Esophagus (tissue), 2 donors: Measurements from ENCODE around the gene PDE3B. TPM values are rescaled to one million over a fixed set of nuclear protein-coding genes. Genes with fewer than 3 reads are reported as not detected.

Experiments
- H3K27ac ChIP-seq, 2 donors: one replicate each; pipeline ENCODE4 v1.5.1; 2013; ENCODE audit warnings: low read depth in 2 of 2, mild to moderate bottlenecking in 2 of 2, inconsistent platforms in 1 of 2, low read length in 1 of 2, moderate library complexity in 1 of 2
- H3K27me3 ChIP-seq, 2 donors: one replicate each; pipeline ENCODE4 v1.6.1; 2013; ENCODE audit warnings: low read length in 2 of 2, control low read depth in 1 of 2, mild to moderate bottlenecking in 1 of 2; ENCODE audit not compliant: insufficient read depth in 2 of 2, control insufficient read depth in 1 of 2
- H3K36me3 ChIP-seq, 2 donors: one replicate each; pipeline ENCODE4 v1.6.1; 2013; ENCODE audit warnings: low read length in 1 of 2; ENCODE audit not compliant: control insufficient read depth in 2 of 2, insufficient read depth in 2 of 2
- H3K4me1 ChIP-seq, 2 donors: one replicate each; pipeline ENCODE4 v1.6.1; 2013; ENCODE audit warnings: low read length in 1 of 2; ENCODE audit not compliant: control insufficient read depth in 2 of 2, insufficient read depth in 2 of 2
- H3K4me3 ChIP-seq, 2 donors: one replicate each; pipeline ENCODE4 v1.5.1; 2013; ENCODE audit warnings: low read length in 2 of 2, mild to moderate bottlenecking in 2 of 2, low read depth in 1 of 2, moderate library complexity in 1 of 2
- H3K9me3 ChIP-seq, 2 donors: one replicate each; pipeline ENCODE4 v1.6.1; 2013; ENCODE audit warnings: mild to moderate bottlenecking in 2 of 2, low read depth in 1 of 2, low read length in 1 of 2, moderate library complexity in 1 of 2; ENCODE audit not compliant: control insufficient read depth in 2 of 2, insufficient read depth in 1 of 2
- WGBS, 2 donors: extraction: QIAGEN DNeasy Blood & Tissue Kit; methylation state at CpG; one replicate each; pipeline ENCODE4 v1.1.7; 2013; 5-methylcytosine and 5-hydroxymethylcytosine counted together
- polyA plus RNA-seq, 2 donors: library from polyadenylated mRNA; stranded (reverse); fragments of 200-250 nt; gene quantifications; one replicate each; pipeline ENCODE4 v1.2.3, GENCODE V29; 2013
- donor health status: healthy with polysubstance abuse.
- donor health status: Bipolar disorder and iron deficiency.

PDE3B gene
- polyA plus RNA-seq, 2 donors: 0.98 to 1.2 TPM

GRCh38 chr11:14902650-14903350 is 259.2 kb downstream of the PDE3B start:
- Histone ChIP-seq H3K36me3 (no peaks in the 10 kb centered on the region), H3K27ac (no peak overlapping the region), H3K4me3 (no peak overlapping the region), H3K4me1 (peaks cover 2 to 10% of the 10 kb centered on the region in 2 donors), H3K9me3 (no peaks in the 10 kb centered on the region), H3K27me3 (no peaks in the 10 kb centered on the region)
- WGBS, 2 donors: 16 to 18% methylated on average over 1 of the region's 1 CpG

- Histone ChIP-seq H3K27ac (peak overlapping the region in 1 of 2 donors; percentile 13), H3K4me3 (peak overlapping the region; percentile 30 to 47)
- WGBS, 2 donors: 7 to 11% methylated on average over 26 of the region's 26 CpGs
These were observed 261.1 kb downstream of the PDE3B start for GRCh38 chr11:14904745-14905103.

GRCh38 chr11:14905104-14906033 is 261.8 kb downstream of the PDE3B start:
- Histone ChIP-seq H3K27ac (no peak overlapping the region), H3K4me1 (peaks cover 2 to 11% of the 10 kb centered on the region in 2 donors), H3K27me3 (no peaks in the 10 kb centered on the region), H3K9me3 (no peaks in the 10 kb centered on the region), H3K36me3 (no peaks in the 10 kb centered on the region), H3K4me3 (peak overlapping the region; percentile 30 to 47)
- WGBS, 2 donors: 21 to 22% methylated on average over 58 of the region's 58 CpGs

More at GRCh38 chr11:14904745-14905103, 261.1 kb downstream of the PDE3B start:
- Histone ChIP-seq H3K36me3 (no peaks in the 10 kb centered on the region), H3K27me3 (no peaks in the 10 kb centered on the region), H3K9me3 (no peaks in the 10 kb centered on the region), H3K4me1 (peaks cover 2 to 11% of the 10 kb centered on the region in 2 donors)

- H3K27ac ChIP-seq: no peak overlapping the region
- peaks cover 2 to 11% of the 10 kb centered on the region in 2 donors for H3K4me1 ChIP-seq
- 82 to 83% methylated on average over 5 of the region's 5 CpGs for WGBS, 2 donors
- H3K4me3 ChIP-seq: no peak overlapping the region
- no peaks in the 10 kb centered on the region for H3K9me3 ChIP-seq
- no peaks in the 10 kb centered on the region for H3K36me3 ChIP-seq
- H3K27me3 ChIP-seq: no peaks in the 10 kb centered on the region
These were observed 263.0 kb downstream of the PDE3B start for GRCh38 chr11:14906578-14906977.

GRCh38 chr11:14906993-14907392 is 263.4 kb downstream of the PDE3B start:
- Histone ChIP-seq H3K4me3 (no peak overlapping the region), H3K4me1 (peaks cover 2 to 11% of the 10 kb centered on the region in 2 donors), H3K36me3 (no peaks in the 10 kb centered on the region), H3K27ac (no peak overlapping the region), H3K27me3 (no peaks in the 10 kb centered on the region), H3K9me3 (no peaks in the 10 kb centered on the region)
- WGBS, 2 donors: 84 to 91% methylated on average over 6 of the region's 6 CpGs

GRCh38 chr11:14907411-14908213 is 264.0 kb downstream of the PDE3B start:
- Histone ChIP-seq H3K27ac (no peak overlapping the region), H3K4me1 (peaks cover 2 to 11% of the 10 kb centered on the region in 2 donors), H3K27me3 (no peaks in the 10 kb centered on the region), H3K9me3 (no peaks in the 10 kb centered on the region), H3K36me3 (no peaks in the 10 kb centered on the region), H3K4me3 (no peak overlapping the region)
- WGBS, 2 donors: 26 to 27% methylated on average over 13 of the region's 13 CpGs

GRCh38 chr11:14908214-14908880 is 264.7 kb downstream of the PDE3B start:
- H3K4me1 ChIP-seq: peaks cover 2 to 11% of the 10 kb centered on the region in 2 donors
- H3K4me3 ChIP-seq: no peak overlapping the region
- 31 to 35% methylated on average over 6 of the region's 6 CpGs for WGBS, 2 donors
- no peaks in the 10 kb centered on the region for H3K36me3 ChIP-seq
- H3K27ac ChIP-seq: no peak overlapping the region
- H3K9me3 ChIP-seq: no peaks in the 10 kb centered on the region
- no peaks in the 10 kb centered on the region for H3K27me3 ChIP-seq

GRCh38 chr11:14914536-14914935 is 270.9 kb downstream of the PDE3B start:
- no peaks in the 10 kb centered on the region for H3K27me3 ChIP-seq
- H3K4me3 ChIP-seq: no peak overlapping the region
- no peaks in the 10 kb centered on the region for H3K4me1 ChIP-seq
- no peak overlapping the region for H3K27ac ChIP-seq
- H3K9me3 ChIP-seq: no peaks in the 10 kb centered on the region
- H3K36me3 ChIP-seq: no peaks in the 10 kb centered on the region
- WGBS, 2 donors: 55 to 65% methylated on average over 3 of the region's 3 CpGs

- Histone ChIP-seq H3K4me3 (no peak overlapping the region), H3K27me3 (no peaks in the 10 kb centered on the region), H3K4me1 (no peaks in the 10 kb centered on the region), H3K36me3 (no peaks in the 10 kb centered on the region), H3K27ac (no peak overlapping the region), H3K9me3 (no peaks in the 10 kb centered on the region)
- WGBS, 2 donors: 96 to 98% methylated on average over 1 of the region's 1 CpG
These were observed 272.8 kb downstream of the PDE3B start for GRCh38 chr11:14916403-14916802.
